OCI-LY7 (cell line): ENCODE data around the gene ABCC3. TPM values are rescaled to one million over a fixed set of nuclear protein-coding genes. Genes with fewer than 3 reads are reported as not detected.

ENCODE experiments used
- BruUV-seq: library from RNA; stranded (reverse); fragments of 400-500 nt; replicated peaks from 2 replicates; lab custom pipeline; 2021; lab: Mats Ljungman, UMichigan
- CTCF ChIA-PET: fragments of 300-600 bp; sonication (Branson Sonifier 250); formaldehyde crosslinking; loops from one replicate; lab custom pipeline; 2022; ENCODE audit warnings: antibody characterized with exemption; ENCODE audit not compliant: unreplicated experiment; lab: Charles Lee
- POLR2A ChIA-PET: fragments of 300-600 bp; sonication (Branson Sonifier 250); formaldehyde crosslinking; loops from one replicate; lab custom pipeline; 2022; ENCODE audit warnings: antibody characterized with exemption; lab: Charles Lee
- DNase-seq: peaks from one replicate; pipeline ENCODE4 v3.0.0-alpha.2; 2015; ENCODE audit warnings: low spot score
- H2AFZ ChIP-seq: fragments of 200-600 bp; sonication (generic), shearing (Covaris generic); 2 replicates; pipeline ENCODE4 v1.6.1; 2014; ENCODE audit warnings: mild to moderate bottlenecking, antibody characterized with exemption, low read length, moderate library complexity
- H3K27ac ChIP-seq: fragments of 200-600 bp; sonication (generic); 2 replicates; pipeline ENCODE4 v1.5.1; 2014; ENCODE audit warnings: mixed run types, low read depth, mild to moderate bottlenecking, moderate library complexity, low read length, inconsistent platforms; ENCODE audit not compliant: poor library complexity, severe bottlenecking
- H3K36me3 ChIP-seq: fragments of 200-600 bp; sonication (generic); 2 replicates; pipeline ENCODE4 v1.6.1; 2014; ENCODE audit warnings: mild to moderate bottlenecking, antibody characterized with exemption, low read length, moderate library complexity, mixed read lengths; ENCODE audit not compliant: insufficient read depth
- H3K4me1 ChIP-seq: fragments of 200-600 bp; sonication (generic); 2 replicates; pipeline ENCODE4 v1.5.1; 2014; ENCODE audit warnings: mild to moderate bottlenecking, low read length; ENCODE audit not compliant: insufficient read depth, poor library complexity, severe bottlenecking
- H3K4me2 ChIP-seq: fragments of 200-600 bp; sonication (generic); 2 replicates; pipeline ENCODE4 v1.6.1; 2014; ENCODE audit warnings: mild to moderate bottlenecking, low read length
- H3K4me3 ChIP-seq: fragments of 200-600 bp; sonication (generic); 2 replicates; pipeline ENCODE4 v1.5.1; 2014; ENCODE audit warnings: mild to moderate bottlenecking, low read depth, low read length; ENCODE audit not compliant: poor library complexity, severe bottlenecking
- H3K79me2 ChIP-seq: fragments of 200-600 bp; sonication (generic); 2 replicates; pipeline ENCODE4 v1.6.1; 2016; ENCODE audit warnings: low read depth, mild to moderate bottlenecking, low read length, moderate library complexity, mixed read lengths; ENCODE audit not compliant: insufficient read depth
- H3K9me2 ChIP-seq: fragments of 200-600 bp; sonication (generic); 2 replicates; pipeline ENCODE4 v1.6.1; 2016; ENCODE audit warnings: mild to moderate bottlenecking, low read length, mixed read lengths; ENCODE audit not compliant: insufficient read depth
- H3K9me3 ChIP-seq: fragments of 200-600 bp; sonication (generic); 2 replicates; pipeline ENCODE4 v1.6.1; 2014; ENCODE audit warnings: mild to moderate bottlenecking, mixed run types, low read length, mixed read lengths
- H4K20me1 ChIP-seq: fragments of 200-600 bp; sonication (generic); 2 replicates; pipeline ENCODE4 v1.6.1; 2014; ENCODE audit warnings: mild to moderate bottlenecking, antibody characterized with exemption, low read length, moderate library complexity, mixed read lengths; ENCODE audit not compliant: insufficient read depth
- EZH2phosphoT487 ChIP-seq: fragments of 200-600 bp; sonication (generic); IDR thresholded peaks from 2 replicates; pipeline ENCODE4 v1.6.1; 2018; ENCODE audit warnings: low read depth, borderline replicate concordance, mild to moderate bottlenecking, mixed run types, antibody characterized with exemption, low read length, moderate library complexity, mixed read lengths
- intact Hi-C: fragments of 100-400 bp; cut with micrococcal nuclease; formaldehyde crosslinking; loops from one replicate; pipeline ENCODE4 v1.10.0; 2022; ENCODE audit not compliant: unreplicated experiment
- total RNA-seq, 2 experiments: library from RNA; depleted of rRNA in 1 of 2; stranded (reverse); fragments of >200 nt in 1 of 2; shearing (Covaris generic) in 1 of 2; gene quantifications; 2 replicates each; pipeline ENCODE4 v1.2.3, GENCODE V29; 2014 to 2022
- TF ChIP-seq, protein P1 (sequence below): fragments of 200-600 bp; sonication (generic); conservative IDR thresholded peaks from 2 replicates; pipeline ENCODE4 v1.5.1; 2014; ENCODE audit warnings: mild to moderate bottlenecking, antibody characterized with exemption, low read length, moderate library complexity, mixed read lengths

The ABCC3 gene
- total RNA-seq, 2 experiments from 2014 or later, result not detected

DNA sequence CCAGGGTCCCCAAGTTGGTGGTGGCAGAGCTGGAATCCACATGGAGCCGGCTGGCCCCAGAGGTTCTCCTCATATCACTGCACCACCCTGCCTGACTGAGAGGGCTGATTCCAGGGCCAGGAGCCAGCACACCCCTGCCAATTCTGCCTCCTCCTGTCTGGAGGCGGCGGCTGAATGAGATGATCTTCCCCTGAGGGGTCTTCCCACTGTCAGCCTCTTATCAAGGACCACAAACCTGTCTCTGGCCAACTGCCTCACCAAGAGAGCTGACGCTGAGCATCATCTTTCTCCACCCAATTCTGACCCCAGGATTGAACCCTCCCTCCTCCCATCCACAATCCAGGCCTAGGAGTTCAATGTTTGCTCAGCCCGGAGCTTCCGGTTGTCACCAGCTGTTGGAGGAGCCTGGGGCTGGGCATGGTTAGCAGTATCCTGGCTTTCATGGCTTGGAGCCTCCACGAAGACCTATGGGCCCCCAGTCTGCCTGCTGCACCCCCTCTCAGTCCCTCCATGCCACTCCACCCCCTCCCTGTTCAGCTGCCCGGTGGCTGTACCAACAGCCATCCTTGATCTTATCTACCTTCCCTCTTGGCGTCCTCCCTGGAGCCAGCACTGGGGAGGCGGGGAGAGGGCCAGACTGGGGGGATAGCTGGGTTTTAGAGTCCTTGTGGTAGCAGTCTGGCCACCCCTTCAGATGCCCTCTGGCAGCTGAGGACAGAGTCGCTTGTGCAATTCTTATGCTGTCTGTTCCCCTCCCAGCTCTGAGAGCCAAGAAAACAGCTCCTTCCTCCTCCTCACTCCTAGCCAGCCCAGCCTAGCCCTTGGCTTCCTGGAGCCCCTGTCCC, 25.6 kb downstream of the ABCC3 start:
- H3K4me3 ChIP-seq, result no peak overlapping the region
- DNase-seq, result no peak
- H3K79me2 ChIP-seq, result no peaks in the 10 kb centered on the region
- H2AFZ ChIP-seq, result no peak overlapping the region
- H3K9me3 ChIP-seq, result no peaks in the 10 kb centered on the region
- H3K36me3 ChIP-seq, result no peaks in the 10 kb centered on the region
- no peak overlapping the region for H3K4me2 ChIP-seq
- no peak overlapping the region for H3K27ac ChIP-seq
- no peaks in the 10 kb centered on the region for H4K20me1 ChIP-seq
- CTCF ChIA-PET, result interaction anchor here (0.5 kb wide), 1 partner anchor 11 kb away, joined by 5 read pairs; no protein-coding TSS in a partner anchor
- POLR2A ChIA-PET, result interaction anchor here (1.2 kb wide), 1 partner anchor 37 kb away, joined by 3 read pairs; no protein-coding TSS in a partner anchor
- no TSS peak for BruUV-seq
- peaks cover 8% of the 10 kb centered on the region for H3K4me1 ChIP-seq
- H3K9me2 ChIP-seq, result no peaks in the 10 kb centered on the region
- intact Hi-C loops, result no loop called here
- TF ChIP-seq EZH2phosphoT487, result no peak
- TF ChIP-seq, protein P1, sequence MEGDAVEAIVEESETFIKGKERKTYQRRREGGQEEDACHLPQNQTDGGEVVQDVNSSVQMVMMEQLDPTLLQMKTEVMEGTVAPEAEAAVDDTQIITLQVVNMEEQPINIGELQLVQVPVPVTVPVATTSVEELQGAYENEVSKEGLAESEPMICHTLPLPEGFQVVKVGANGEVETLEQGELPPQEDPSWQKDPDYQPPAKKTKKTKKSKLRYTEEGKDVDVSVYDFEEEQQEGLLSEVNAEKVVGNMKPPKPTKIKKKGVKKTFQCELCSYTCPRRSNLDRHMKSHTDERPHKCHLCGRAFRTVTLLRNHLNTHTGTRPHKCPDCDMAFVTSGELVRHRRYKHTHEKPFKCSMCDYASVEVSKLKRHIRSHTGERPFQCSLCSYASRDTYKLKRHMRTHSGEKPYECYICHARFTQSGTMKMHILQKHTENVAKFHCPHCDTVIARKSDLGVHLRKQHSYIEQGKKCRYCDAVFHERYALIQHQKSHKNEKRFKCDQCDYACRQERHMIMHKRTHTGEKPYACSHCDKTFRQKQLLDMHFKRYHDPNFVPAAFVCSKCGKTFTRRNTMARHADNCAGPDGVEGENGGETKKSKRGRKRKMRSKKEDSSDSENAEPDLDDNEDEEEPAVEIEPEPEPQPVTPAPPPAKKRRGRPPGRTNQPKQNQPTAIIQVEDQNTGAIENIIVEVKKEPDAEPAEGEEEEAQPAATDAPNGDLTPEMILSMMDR, result no peak

GRCh38 chr17:50660887-50661345, 26.2 kb downstream of the ABCC3 start:
- Histone ChIP-seq H3K4me1 (peaks cover 8% of the 10 kb centered on the region), H3K9me3 (no peaks in the 10 kb centered on the region), H4K20me1 (no peaks in the 10 kb centered on the region), H3K4me2 (no peak overlapping the region), H3K4me3 (no peak overlapping the region), H3K27ac (no peak overlapping the region), H2AFZ (no peak overlapping the region), H3K36me3 (no peaks in the 10 kb centered on the region), H3K79me2 (no peaks in the 10 kb centered on the region), H3K9me2 (no peaks in the 10 kb centered on the region)
- POLR2A ChIA-PET, result interaction anchor here (1.2 kb wide), 1 partner anchor 38 kb away, joined by 3 read pairs; no protein-coding TSS in a partner anchor
- intact Hi-C loops, result no loop called here
- no TSS peak for BruUV-seq
- TF ChIP-seq, protein P1, result no peak
- no peak for TF ChIP-seq EZH2phosphoT487
- CTCF ChIA-PET, result no interaction called here
- DNase-seq, result no peak
